Transverse colon (tissue), 4 donors: ENCODE data around the gene L3MBTL4. TPM values are rescaled to one million over a fixed set of nuclear protein-coding genes. Genes with fewer than 3 reads are reported as not detected.

Experiments
- DNase-seq: peaks from one replicate; pipeline ENCODE4 v3.0.0-alpha.2; 2019
- H3K27ac ChIP-seq, 4 donors: fragments of 200-600 bp; sonication (generic); 2 replicates each; pipeline ENCODE4 v1.5.1; 2016 to 2018; ENCODE audit warnings: inconsistent platforms in 4 of 4
- H3K27me3 ChIP-seq: fragments of 200-600 bp; sonication (generic); 2 replicates; pipeline ENCODE4 v1.5.1; 2017; ENCODE audit warnings: inconsistent platforms
- H3K36me3 ChIP-seq, 4 donors: fragments of 200-600 bp; sonication (generic); 2 replicates each; pipeline ENCODE4 v1.5.1; 2017 to 2019; ENCODE audit warnings: inconsistent platforms in 4 of 4
- H3K4me1 ChIP-seq, 4 donors: fragments of 200-600 bp; sonication (generic); 2 replicates each; pipeline ENCODE4 v1.5.1; 2017 to 2020; ENCODE audit warnings: inconsistent platforms in 4 of 4
- H3K4me3 ChIP-seq, 4 donors: fragments of 200-600 bp; sonication (generic); 1 replicate in 1 of 4; 2 replicates in 3 of 4; pipeline versions ENCODE4 v1.5.1 to v1.6.1; 2017 to 2019; ENCODE audit warnings: inconsistent platforms in 4 of 4
- H3K9me3 ChIP-seq, 2 donors: fragments of 200-600 bp; sonication (generic); 2 replicates each; pipeline ENCODE4 v1.5.1; 2017 to 2019; ENCODE audit warnings: inconsistent platforms in 2 of 2
- EP300 ChIP-seq: sonication (generic); formaldehyde crosslinking; IDR thresholded peaks from one replicate; pipeline ENCODE4 v1.6.1; 2017; ENCODE audit warnings: antibody characterized with exemption, low read depth
- POLR2A ChIP-seq: fragments of 450-650 bp; IDR thresholded peaks from one replicate; pipeline ENCODE4 v1.6.1; 2016; ENCODE audit warnings: antibody characterized with exemption, mild to moderate bottlenecking, moderate library complexity
- POLR2AphosphoS5 ChIP-seq, 3 donors: sonication (generic); formaldehyde crosslinking; IDR thresholded peaks; one replicate each; pipeline ENCODE4 v1.6.1; 2016; ENCODE audit warnings: antibody characterized with exemption in 3 of 3
- WGBS, 2 donors: methylation state at CpG; one replicate each; pipeline ENCODE4 v1.1.5; 2018; ENCODE audit warnings: low coverage in 1 of 2; 5-methylcytosine and 5-hydroxymethylcytosine counted together
- in situ Hi-C, 4 donors: fragments of 200-750 bp; cut with MboI; loops; one replicate each; pipeline versions ENCODE4 v1.15.0 to v1.15.1; 2017; ENCODE audit warnings: low sequenced_read_pairs in 3 of 4, low pct_ligation_motif_present in 1 of 4, low pct_unique_long_range_greater_than_20kb in 1 of 4
- intact Hi-C: fragments of 100-400 bp; cut with DNase I; formaldehyde crosslinking; loops from one replicate; pipeline ENCODE4 v1.15.1; 2023; ENCODE audit warnings: low total_unique reads
- total RNA-seq, 4 donors: library from RNA; depleted of rRNA; stranded (reverse); fragments of >200 nt; gene quantifications; one replicate each; pipeline ENCODE4 v1.1.0, GENCODE V29; 2016
- TF ChIP-seq, protein P1 (sequence below), 5 experiments: fragments of 200-600 bp in 3 of 5; fragments of 450-650 bp in 2 of 5; sonication (generic) in 3 of 5; IDR thresholded peaks; 1 replicate in 2 of 5; 2 replicates in 3 of 5; pipeline ENCODE4 v1.5.1; 2016 to 2017; ENCODE audit warnings: antibody characterized with exemption in 5 of 5, inconsistent platforms in 3 of 5, mild to moderate bottlenecking in 2 of 5, moderate library complexity in 1 of 5

The L3MBTL4 gene
- total RNA-seq, 4 donors from 2014 or later: 0.20 to 4.9 (median 2.9) TPM

DNA sequence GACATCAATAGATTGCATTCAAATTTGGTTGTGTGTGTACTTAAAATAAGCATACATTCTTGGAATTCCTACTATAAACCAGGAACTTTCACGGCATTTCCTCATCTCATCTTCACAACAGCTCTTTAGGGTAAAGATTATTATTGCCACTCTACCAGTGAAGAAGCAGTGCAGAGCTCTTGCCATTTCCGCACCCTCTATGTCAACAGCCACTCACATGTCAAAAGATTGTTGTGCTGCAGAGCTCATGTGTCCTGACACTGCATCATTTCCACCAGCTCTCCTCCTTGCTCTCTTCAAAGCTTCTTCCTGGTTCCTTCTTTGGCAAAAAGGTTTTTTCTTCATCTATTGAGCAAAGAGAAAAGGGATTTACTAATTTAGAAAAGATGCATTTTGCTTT is 26.5 kb upstream of the L3MBTL4 start:
- Histone ChIP-seq H3K4me1 (no peaks in the 10 kb centered on the region), H3K27me3 (no peaks in the 10 kb centered on the region), H3K9me3 (no peaks in the 10 kb centered on the region), H3K4me3 (no peak overlapping the region), H3K27ac (no peak overlapping the region), H3K36me3 (no peaks in the 10 kb centered on the region)
- TF ChIP-seq POLR2AphosphoS5 (IDR thresholded peaks at IDR 0.05) (no peak), EP300 (no peak), POLR2A (no peak)
- TF ChIP-seq, protein P1, sequence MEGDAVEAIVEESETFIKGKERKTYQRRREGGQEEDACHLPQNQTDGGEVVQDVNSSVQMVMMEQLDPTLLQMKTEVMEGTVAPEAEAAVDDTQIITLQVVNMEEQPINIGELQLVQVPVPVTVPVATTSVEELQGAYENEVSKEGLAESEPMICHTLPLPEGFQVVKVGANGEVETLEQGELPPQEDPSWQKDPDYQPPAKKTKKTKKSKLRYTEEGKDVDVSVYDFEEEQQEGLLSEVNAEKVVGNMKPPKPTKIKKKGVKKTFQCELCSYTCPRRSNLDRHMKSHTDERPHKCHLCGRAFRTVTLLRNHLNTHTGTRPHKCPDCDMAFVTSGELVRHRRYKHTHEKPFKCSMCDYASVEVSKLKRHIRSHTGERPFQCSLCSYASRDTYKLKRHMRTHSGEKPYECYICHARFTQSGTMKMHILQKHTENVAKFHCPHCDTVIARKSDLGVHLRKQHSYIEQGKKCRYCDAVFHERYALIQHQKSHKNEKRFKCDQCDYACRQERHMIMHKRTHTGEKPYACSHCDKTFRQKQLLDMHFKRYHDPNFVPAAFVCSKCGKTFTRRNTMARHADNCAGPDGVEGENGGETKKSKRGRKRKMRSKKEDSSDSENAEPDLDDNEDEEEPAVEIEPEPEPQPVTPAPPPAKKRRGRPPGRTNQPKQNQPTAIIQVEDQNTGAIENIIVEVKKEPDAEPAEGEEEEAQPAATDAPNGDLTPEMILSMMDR (IDR thresholded peaks at IDR 0.05): no peak
- no peak for DNase-seq
- in situ Hi-C loops: no loop called here
- 50 to 60% methylated on average over 2 of the region's 2 CpGs for WGBS, 2 donors
- intact Hi-C loops: no loop called here

DNA sequence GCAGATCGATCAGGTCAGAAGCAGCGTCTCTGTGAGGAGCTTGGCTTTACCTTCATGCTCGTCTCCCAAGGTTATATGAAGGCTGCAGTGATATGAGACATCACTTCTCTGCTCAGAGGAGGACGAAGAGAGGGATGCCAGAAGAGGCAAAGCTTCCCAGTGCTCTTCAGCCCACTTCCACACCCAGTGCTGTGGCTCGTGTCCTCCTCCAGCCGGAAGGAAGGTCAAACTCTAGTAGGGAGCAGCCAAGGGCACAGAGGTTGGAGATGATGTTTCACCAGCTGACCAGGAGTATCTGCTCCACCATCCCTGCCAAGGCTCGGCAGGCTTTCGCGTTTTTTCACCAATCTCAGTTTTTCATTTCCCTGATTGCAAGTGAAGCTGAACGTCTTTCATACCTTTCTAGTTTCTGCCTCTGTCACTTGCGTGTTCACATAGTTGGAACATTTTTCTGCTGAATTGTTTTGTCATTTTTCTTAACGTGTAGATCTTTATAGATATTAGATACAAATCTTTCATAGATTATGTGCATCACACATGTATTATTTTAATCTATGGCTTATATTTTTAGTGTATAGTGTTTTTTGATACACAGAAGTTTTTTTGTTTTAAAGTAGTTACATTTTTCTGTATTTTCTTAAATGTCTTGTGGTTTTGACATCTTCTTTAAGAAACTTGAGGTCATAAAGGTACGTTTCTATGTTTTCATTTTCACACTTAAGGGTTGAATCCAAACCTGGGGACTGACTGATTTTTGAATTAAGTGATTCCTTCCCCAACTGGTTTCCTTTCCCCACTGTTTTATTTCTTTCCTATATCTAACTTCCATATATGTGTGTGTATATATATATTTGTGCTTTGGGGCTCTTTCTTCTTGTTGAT is 23.5 kb upstream of the L3MBTL4 start:
- Histone ChIP-seq H3K36me3 (no peaks in the 10 kb centered on the region), H3K4me3 (no peak overlapping the region), H3K4me1 (no peaks in the 10 kb centered on the region), H3K9me3 (no peaks in the 10 kb centered on the region), H3K27me3 (no peaks in the 10 kb centered on the region), H3K27ac (no peak overlapping the region)
- TF ChIP-seq POLR2A (no peak), POLR2AphosphoS5 (IDR thresholded peaks at IDR 0.05) (no peak), EP300 (no peak)
- TF ChIP-seq, protein P1 (IDR thresholded peaks at IDR 0.05): no peak
- WGBS, 2 donors: 83 to 92% methylated on average over 8 to 13 of the region's 13 CpGs
- intact Hi-C loops: no loop called here
- DNase-seq: no peak
- in situ Hi-C loops: no loop called here

DNA sequence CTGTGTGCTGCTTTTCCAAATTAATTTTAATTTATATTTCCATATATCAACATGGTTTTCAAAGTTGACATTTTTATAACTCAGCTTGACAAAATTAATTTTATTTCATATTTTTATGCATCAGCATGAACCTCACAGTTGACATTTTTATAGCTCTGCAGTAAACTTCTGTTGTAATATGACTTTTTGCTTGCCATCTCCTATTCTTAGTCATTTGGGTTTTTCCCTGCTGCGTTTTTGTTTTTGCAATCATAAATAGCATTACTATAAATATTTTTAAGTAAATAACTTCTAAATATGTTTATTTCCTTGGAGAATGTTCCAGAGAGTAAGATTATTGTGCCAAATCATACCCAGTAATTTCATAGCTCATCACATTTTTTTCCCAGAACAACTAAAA is 21.0 kb upstream of the L3MBTL4 start:
- H3K27me3 ChIP-seq: no peaks in the 10 kb centered on the region
- H3K4me1 ChIP-seq: no peaks in the 10 kb centered on the region
- no peaks in the 10 kb centered on the region for H3K9me3 ChIP-seq
- WGBS, 2 donors: 17 to 30% methylated on average over 1 of the region's 1 CpG
- no peak overlapping the region for H3K4me3 ChIP-seq
- no peak overlapping the region for H3K27ac ChIP-seq
- in situ Hi-C loops: no loop called here
- no peak for DNase-seq
- no peaks in the 10 kb centered on the region for H3K36me3 ChIP-seq
- no peak for TF ChIP-seq EP300
- intact Hi-C loops: no loop called here

DNA sequence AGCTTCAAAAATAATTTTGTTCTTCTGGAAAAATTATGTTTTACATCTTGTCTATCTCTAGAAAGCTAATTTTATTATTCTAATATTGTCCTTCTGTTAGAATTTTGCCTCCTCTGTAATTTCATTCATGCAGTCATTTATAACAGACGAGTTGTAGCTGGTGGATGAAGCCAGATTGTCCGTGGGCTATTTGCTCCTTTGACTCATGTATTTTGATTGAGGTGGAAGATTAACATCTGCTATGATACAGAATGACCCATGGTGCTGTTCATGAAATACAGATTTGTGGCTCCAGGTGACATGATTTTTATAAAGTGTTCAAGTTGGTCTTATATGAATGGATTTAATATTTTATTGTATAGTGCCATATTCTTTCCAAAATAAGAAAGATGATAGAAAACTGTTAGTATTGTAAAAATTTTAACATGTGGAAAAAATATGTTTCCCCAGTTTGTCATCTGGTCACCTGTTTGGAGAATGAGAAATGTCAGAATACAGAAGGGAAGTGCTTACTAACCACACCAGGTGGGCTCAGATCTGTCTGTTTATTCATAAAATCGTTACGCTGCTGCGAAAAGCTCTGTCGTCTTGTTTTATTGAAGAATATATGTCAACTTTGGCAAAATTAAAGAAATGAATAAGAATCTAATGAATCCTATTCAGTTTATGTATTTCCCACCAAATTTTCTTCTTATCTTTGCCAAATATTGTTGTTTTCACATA is 20.4 kb upstream of the L3MBTL4 start:
- H3K4me1 ChIP-seq: no peaks in the 10 kb centered on the region
- H3K27ac ChIP-seq: no peak overlapping the region
- intact Hi-C loops (no loop called here), in situ Hi-C loops (no loop called here)
- no peak overlapping the region for H3K4me3 ChIP-seq
- DNase-seq: no peak
- TF ChIP-seq POLR2A: no peak
- TF ChIP-seq POLR2AphosphoS5 (IDR thresholded peaks at IDR 0.05): no peak
- TF ChIP-seq, protein P1 (IDR thresholded peaks at IDR 0.05): no peak
- no peak for TF ChIP-seq EP300
- 50 to 60% methylated on average over 6 of the region's 6 CpGs for WGBS, 2 donors
- no peaks in the 10 kb centered on the region for H3K36me3 ChIP-seq
- no peaks in the 10 kb centered on the region for H3K27me3 ChIP-seq
- no peaks in the 10 kb centered on the region for H3K9me3 ChIP-seq
